Activated T-helper 1 cell treated with Interleukin-2 at 50 U/mL for 16 hours (primary cell): ENCODE results near the gene NPEPL1.

Source experiments
- DNase-seq: peaks from one replicate; pipeline ENCODE4 v3.0.0-alpha.2; 2020; ENCODE audit warnings: low read depth

Gene NPEPL1

GRCh38 chr20:58682656-58683531 lies 9.7 kb upstream of the NPEPL1 start:
- no peak for DNase-seq

DNA sequence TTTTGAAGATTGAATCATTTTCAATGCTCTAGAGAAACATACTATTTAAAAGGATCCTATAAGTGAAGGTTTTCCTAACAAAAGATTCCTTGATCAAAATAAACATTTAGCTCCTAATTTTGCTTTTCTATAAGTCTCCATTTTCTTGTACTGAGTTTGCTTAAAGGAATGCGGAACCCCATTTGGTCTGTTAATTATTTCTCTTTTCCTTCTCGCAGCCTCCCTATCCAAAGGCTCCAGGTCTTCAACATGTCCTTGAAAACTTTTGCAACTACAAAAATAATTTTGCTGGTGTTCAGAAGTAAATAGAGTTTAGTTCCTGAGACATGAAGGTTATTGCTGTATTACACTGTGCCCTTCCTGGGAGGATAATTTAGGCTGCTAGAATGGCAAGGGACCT lies 8.3 kb upstream of the NPEPL1 start:
- no peak for DNase-seq

GRCh38 chr20:58685988-58686387 lies 6.6 kb upstream of the NPEPL1 start:
- no peak for DNase-seq

DNA sequence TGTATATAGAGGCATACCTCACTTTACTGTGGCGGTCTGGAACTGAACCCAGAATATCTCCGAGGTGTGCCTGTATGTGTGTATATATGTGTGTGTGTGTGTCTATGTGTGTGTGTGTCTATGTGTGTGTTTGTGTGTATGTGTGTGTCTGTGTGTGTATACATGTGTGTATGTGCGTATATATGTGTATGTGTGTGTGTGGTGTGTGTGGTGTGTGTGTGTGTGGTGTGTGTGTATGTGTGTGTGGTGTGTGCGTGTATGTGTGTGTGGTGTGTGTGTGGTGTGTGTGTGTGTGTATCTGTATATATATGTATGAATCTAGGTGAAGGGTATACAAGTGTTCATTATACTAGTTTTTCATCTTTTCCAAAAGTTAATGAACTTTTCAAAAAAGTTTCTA lies 4.2 kb upstream of the NPEPL1 start:
- no peak for DNase-seq

DNA sequence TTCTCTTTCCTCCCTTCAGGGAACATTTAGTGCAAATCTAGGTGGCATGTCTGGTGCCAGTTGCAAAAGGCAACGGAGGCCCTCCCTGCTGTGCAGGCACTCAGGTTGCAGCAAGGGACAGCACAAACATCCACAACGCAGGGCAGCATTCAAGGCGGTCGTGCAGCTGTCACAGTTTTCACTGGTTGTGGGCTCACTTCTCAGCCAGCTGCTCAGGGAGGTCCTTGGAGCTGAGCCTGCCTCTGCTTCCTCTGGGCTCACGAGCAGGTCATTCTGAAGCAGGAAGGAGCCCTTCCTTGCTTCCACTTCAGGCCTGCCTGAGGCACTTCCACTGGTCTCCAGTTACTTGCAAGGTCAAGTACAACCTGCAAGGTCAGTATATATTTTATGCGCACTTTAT lies 3.8 kb upstream of the NPEPL1 start:
- DNase-seq, result no peak

DNA sequence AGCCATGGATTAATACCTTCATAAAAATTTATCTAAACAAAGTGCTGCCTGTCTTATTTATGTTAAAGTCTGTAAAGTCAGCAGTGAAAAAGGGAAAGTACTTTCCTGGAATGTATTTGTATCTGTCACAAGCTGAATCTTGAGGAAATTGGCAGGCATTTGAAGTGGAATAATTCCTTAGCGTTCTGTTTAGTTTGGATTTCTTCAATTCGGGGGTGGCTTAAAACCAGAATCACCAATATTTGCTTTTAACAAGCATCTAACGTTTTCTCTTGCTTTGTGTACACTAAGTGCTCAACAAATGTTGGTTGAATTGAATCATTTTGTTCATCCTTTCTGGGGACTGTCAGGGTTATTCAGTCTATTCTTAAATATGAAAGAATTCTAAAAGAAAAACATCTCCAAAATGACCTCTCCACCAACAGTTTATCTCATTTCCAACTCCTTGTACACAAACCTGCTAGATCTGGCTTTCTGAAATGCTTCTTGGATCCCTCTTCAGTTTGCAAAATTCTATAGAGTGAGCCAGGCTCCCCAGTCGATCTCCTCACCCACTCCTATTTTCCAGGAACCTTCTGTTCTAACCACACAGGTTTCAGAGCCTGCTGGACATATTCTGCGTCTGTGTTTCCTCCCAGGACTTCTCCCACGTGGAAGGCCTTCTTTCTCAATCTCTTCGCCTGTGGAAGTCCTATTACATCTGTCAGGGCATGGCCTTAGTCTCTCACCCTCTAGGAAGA lies 2.0 kb upstream of the NPEPL1 start:
- DNase-seq, result no peak

GRCh38 chr20:58691773-58692578 lies 624 bp upstream of the NPEPL1 start:
- DNase-seq, result no peak

DNA sequence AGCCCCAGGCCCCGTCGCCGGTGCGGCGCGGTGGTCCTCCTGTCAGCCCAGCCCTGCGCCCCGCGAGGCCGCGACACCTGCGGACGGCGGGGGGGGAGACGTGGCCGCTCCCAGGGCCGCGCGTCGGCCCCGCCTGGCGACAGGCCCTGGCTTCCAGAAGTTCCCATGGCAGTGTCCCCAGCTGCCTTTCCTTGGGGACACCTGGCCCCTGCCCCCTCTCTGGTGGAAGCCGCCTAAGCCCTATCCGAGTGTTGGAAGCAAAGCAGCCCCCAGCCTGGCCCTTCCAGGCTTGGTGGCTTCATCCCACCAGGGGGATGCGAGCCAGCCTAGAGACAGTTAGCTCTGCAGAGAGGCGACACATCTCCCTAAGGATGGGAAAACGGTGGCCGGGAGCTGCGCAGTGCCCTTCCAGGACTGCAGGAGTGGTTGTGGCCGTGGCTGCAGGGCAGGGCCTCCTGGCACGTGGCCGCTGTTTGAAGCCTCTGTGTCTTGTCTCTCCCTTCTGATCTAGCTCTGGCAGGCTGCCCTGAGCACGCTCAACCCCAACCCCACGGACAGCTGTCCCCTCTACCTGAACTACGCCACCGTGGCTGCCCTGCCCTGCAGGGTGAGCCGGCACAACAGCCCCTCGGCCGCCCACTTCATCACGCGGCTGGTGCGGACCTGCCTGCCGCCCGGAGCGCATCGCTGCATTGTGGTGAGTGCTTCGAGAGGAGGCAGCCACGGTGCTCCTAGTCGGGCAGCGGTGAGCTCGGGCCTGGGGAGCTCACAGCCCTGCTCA lies 816 bp downstream of the NPEPL1 start:
- DNase-seq, result no peak

DNA sequence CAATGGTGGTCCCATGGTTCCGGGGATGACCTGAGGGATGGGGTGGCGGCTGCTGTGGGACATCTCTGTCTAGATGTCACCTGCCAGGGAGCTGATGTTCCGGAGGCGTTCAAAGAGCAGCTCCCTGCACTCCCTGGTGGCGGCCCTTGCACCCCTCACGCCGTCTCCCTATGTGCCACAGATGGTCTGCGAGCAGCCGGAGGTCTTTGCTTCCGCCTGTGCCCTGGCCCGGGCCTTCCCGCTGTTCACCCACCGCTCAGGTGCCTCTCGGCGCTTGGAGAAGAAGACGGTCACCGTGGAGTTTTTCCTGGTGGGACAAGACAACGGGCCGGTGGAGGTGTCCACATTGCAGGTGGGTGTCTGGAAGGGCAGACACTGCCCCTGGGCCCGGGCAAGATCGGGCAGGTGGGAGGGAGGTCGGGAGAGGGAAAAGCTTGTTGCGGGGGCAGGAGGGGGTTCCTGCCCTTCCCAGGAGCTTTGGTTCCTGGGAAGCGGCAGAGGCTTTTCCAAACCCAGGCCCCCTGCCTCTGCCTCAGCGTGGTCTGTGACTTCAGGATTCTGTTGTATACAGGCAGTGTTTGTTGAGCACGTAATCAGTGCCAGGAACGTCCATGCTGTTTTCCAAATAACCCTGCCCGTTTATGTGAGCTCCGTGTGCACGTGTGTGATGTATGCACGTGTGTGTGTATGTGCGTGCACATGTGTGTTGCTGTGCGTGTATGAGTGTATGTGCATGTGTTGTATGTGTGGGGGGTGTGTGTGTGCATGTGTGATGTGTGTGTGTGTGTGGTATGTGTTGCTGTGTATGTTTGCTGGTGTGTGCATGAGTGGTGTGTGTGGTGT lies 1.9 kb downstream of the NPEPL1 start:
- no peak for DNase-seq

DNA sequence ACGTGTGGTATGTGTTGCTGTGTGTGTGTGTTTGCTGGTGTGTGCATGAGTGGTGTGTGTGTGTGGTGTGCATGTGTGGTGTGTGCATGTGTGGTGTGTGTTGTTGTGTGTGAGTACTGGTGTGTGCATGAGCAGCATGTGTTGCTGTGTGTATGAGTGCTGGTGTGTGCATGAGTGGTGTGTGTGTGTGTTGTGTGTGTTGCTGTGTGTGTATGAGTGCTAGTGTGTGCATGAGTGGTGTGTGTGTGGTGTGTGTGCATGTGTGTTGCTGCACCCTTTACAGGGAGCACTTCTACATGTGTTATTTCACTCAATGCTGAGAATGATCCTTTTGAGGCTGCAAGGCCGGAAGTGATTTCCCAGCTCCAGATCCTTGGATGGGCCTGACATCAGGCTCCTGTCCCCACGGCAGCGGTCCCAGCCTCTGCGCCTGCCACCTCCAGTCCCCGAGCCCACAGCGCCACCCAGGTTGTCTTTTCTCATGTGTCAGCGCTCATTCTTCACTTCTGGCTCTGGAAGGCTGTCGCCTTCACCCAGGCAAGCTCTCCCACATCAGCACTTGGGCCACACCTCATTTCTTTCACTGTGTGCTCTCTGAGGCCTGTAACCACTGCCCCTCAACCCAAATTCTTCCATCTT lies 2.6 kb downstream of the NPEPL1 start:
- no peak for DNase-seq

GRCh38 chr20:58695895-58696375 lies 3.3 kb downstream of the NPEPL1 start:
- DNase-seq, result no peak

DNA sequence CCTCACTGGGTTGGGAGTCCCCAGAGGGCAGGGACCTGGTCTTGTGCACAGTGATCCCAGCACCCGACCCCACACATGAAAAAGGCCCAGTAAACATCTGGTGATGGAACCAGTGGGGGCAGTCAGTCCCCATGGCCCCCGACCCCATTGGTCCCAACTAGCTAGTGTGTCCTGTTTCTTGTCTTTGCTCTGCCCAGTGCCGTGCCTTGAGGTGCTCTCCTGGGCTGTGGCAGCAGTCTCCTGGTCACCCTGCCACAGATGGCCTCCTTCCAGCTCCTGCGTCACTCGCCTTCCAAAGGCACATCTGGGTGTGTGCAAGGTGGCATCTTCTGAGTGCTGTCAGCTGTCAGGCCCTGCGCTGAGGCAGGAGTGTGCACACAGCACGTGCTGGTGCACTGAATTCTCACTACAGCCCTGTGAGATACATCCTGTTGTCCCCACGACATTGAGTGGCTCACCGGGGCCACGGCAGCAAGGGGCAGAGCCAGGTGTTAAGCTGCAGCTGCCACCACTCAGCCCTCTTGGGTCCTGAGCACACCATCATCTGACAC lies 3.9 kb downstream of the NPEPL1 start:
- DNase-seq, result no peak

DNA sequence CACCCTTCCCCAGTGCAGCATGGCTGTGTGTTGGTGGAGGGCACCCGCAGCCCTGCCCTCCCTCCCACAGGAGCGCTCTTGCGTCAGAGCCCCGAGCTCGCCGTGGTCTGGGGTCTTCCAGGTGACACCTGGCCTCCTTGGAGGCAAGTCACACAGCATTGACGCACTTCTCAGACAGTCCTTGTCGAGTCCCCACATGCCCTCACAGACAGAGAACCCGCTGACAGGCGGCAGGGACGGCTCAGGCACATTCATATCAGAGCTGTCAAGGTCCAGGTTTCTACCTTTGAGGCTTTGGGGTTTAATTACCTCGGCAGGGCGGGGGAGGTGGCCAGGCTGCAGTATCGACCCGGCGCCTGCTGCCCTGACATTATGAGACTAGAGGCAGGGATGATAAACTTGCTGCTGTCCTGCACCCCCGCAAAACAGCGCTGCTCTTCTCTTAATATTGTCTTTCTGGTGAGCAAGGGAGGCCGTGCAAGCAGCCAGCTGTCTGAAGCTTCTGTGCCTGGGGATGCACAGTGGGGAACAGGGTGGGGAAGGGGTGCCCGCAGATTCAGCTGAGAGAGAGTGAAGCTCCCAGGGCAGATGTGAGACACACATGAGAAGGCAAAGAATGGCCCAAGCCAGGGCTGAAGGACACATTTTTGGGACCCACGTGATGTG lies 4.7 kb downstream of the NPEPL1 start:
- no peak for DNase-seq

DNA sequence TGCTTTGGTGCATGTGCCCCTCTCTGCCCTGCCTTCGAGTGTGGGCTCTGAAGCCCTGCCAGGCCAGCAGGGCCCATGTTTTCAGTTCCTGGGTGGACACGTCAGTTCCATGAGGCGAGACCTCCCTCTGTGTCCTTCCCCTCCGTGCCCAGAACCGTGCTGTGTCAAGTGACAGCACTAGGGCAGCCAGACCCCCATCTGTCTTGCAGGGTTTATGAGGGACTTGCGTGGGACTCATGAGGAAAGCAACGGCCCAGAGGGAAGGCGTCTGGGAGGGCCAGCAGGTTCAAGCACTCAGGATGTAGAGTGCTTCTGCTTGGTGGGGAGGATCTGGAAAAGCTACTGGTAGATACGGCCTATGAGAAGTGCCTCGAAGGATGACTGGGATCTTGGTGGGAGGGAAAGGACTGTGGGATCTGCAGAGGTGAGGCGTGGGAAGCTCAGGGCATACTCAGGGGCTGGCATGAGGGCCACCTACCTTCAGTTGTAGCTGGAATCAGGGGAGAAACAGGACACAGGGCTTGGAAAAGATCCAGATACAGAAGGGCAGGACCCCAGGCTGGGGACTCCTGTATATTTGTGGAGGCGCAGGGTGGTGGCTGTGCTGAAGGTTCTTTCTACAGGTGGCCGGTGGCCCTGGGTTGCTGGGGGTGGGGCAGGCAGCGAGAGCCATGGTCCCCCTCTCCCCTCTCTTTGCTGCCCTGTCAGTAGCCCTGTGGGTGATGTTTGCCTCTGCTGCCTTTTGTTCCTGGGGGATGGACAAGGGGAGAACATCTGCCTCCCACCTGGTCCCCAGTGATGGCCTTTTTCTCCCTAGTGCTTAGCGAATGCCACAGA lies 5.5 kb downstream of the NPEPL1 start:
- no peak for DNase-seq

- no peak for DNase-seq
These were observed 6.4 kb downstream of the NPEPL1 start for GRCh38 chr20:58698741-58699622.

- DNase-seq, result no peak
These were observed 7.1 kb downstream of the NPEPL1 start for GRCh38 chr20:58699623-58700107.

DNA sequence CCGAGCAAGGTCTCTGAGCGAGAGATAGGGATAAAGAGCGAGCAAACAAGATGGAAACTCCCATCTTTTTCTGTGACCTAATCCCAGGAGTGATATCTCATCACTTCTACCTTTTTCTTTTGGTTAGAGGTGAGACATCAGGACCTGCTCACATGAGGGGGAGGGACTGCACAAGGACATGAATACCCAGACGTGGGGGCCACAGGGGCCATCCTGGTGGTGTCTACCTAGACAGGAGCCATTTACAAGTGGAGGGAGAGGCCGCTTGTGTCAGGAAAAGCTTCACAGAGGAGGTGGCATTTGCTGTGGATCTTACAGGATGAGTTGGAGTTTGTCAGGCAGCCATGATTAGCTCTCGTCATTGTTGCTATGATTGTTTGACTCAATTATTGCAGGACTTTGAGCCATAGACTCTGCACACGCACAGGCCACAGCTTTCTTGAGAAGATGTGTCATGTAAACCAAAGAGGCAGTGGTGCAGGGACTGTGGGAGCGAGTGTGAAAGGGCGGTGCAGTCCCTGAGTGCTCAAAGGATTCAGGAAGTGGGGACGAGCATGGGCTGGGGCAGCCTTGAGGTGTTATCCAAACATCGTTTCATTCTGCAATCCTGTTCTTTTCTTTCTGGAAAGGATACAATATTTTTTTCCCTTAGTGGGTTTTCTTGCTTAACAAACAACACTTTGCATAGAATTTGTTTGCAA lies 7.7 kb downstream of the NPEPL1 start:
- DNase-seq, result no peak
